Muscle layer of duodenum (tissue), 2 donors: Measurements from ENCODE around the gene P2RY12.
A peak's percentile ranks its signal among the peaks of the same experiment; 100 is the strongest.
"Not testable (repeated sequence)": the region's sequence is repeated elsewhere in the genome, so short reads cannot be mapped to it uniquely, and the experiment has no call there.

Source experiments
- H3K27ac ChIP-seq: one replicate; pipeline ENCODE4 v1.7.0; 2013; ENCODE audit warnings: mild to moderate bottlenecking, low read length
- H3K27me3 ChIP-seq: one replicate; pipeline ENCODE4 v1.7.0; 2013; ENCODE audit warnings: low read depth, mild to moderate bottlenecking, control low read depth, low read length
- H3K36me3 ChIP-seq, 2 donors: one replicate each; pipeline ENCODE4 v1.7.0; 2013; ENCODE audit warnings: low read length in 2 of 2, control low read depth in 1 of 2, mild to moderate bottlenecking in 1 of 2; ENCODE audit not compliant: insufficient read depth in 2 of 2, control insufficient read depth in 1 of 2
- H3K4me1 ChIP-seq, 2 donors: one replicate each; pipeline ENCODE4 v1.7.0; 2013; ENCODE audit warnings: low read length in 2 of 2, mild to moderate bottlenecking in 2 of 2, control low read depth in 1 of 2, moderate library complexity in 1 of 2; ENCODE audit not compliant: insufficient read depth in 2 of 2, control insufficient read depth in 1 of 2
- H3K4me3 ChIP-seq, 2 donors: one replicate each; pipeline ENCODE4 v1.7.0; 2013; ENCODE audit warnings: low read length in 2 of 2, low read depth in 1 of 2, mild to moderate bottlenecking in 1 of 2
- H3K9me3 ChIP-seq, 2 donors: one replicate each; pipeline ENCODE4 v1.7.0; 2013; ENCODE audit warnings: low read length in 2 of 2, control low read depth in 1 of 2, mild to moderate bottlenecking in 1 of 2; ENCODE audit not compliant: control insufficient read depth in 1 of 2
- donor health status: healthy.

Gene P2RY12

DNA sequence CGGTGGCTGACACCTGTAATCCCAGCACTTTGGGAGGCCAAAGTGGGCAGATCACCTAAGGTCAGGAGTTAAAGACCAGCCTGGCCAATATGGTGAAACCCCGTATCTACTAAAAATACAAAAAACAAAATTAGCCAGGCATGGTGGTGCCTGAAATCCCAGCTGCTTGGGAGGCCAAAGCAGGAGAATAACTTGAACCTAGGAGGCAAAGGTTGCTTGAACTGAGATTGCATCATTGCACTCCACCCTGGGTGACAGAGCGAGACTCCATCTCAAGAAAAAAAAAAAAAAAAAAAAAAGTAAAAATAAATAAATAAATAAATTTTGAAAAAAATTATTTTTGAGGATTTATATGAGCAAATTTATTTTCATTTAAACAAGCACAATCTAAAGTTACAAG, 7.6 kb upstream of the P2RY12 start:
- H3K27me3 ChIP-seq, H3K4me1 ChIP-seq, H3K27ac ChIP-seq, H3K4me3 ChIP-seq, H3K36me3 ChIP-seq, H3K9me3 ChIP-seq: not testable (repeated sequence)

DNA sequence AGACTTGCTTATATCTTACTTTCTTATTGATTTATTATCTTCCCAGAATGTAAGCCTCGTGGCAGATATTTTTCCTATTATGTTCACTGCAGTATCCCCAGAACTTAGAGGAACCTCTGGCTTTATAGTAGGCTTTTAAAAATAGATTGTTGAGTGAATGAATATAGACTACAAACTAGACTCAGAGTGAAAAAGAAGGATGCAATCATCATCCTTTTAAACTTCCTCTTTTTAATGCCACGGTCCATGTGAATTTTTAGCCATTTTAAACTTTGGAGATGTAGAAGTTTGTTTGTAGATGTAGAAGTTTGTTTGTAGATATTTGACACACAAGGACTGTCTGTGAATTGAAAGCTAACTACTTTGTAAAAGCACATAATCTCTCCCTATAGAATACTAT, 7.2 kb upstream of the P2RY12 start:
- no peaks in the 10 kb centered on the region for H3K9me3 ChIP-seq
- no peak overlapping the region for H3K4me3 ChIP-seq
- peaks cover 0 to 5% of the 10 kb centered on the region in 2 donors for H3K36me3 ChIP-seq
- no peak overlapping the region for H3K27ac ChIP-seq
- H3K27me3 ChIP-seq = no peaks in the 10 kb centered on the region
- H3K4me1 ChIP-seq = no peaks in the 10 kb centered on the region

GRCh38 chr3:151387842-151388241, 3.3 kb upstream of the P2RY12 start:
- Histone ChIP-seq H3K27ac (no peak overlapping the region), H3K4me1 (peaks cover 4 to 6% of the 10 kb centered on the region in 2 donors), H3K36me3 (peaks cover 0 to 5% of the 10 kb centered on the region in 2 donors)

GRCh38 chr3:151387432-151387831, 2.9 kb upstream of the P2RY12 start:
- H3K4me1 ChIP-seq = peaks cover 6 to 8% of the 10 kb centered on the region in 2 donors
- no peak overlapping the region for H3K4me3 ChIP-seq
- peaks cover 0 to 5% of the 10 kb centered on the region in 2 donors for H3K36me3 ChIP-seq
- no peak overlapping the region for H3K27ac ChIP-seq
- no peaks in the 10 kb centered on the region for H3K27me3 ChIP-seq
- H3K9me3 ChIP-seq = no peaks in the 10 kb centered on the region

More at GRCh38 chr3:151387842-151388241, 3.3 kb upstream of the P2RY12 start:
- H3K9me3 ChIP-seq = no peaks in the 10 kb centered on the region
- H3K4me3 ChIP-seq = no peak overlapping the region
- H3K27me3 ChIP-seq = no peaks in the 10 kb centered on the region

GRCh38 chr3:151386056-151386455, 1.5 kb upstream of the P2RY12 start:
- H3K9me3 ChIP-seq = no peaks in the 10 kb centered on the region
- no peak overlapping the region for H3K4me3 ChIP-seq
- peaks cover 6 to 8% of the 10 kb centered on the region in 2 donors for H3K4me1 ChIP-seq
- H3K27ac ChIP-seq = no peak overlapping the region
- H3K27me3 ChIP-seq = no peaks in the 10 kb centered on the region
- H3K36me3 ChIP-seq = peaks cover 0 to 5% of the 10 kb centered on the region in 2 donors

DNA sequence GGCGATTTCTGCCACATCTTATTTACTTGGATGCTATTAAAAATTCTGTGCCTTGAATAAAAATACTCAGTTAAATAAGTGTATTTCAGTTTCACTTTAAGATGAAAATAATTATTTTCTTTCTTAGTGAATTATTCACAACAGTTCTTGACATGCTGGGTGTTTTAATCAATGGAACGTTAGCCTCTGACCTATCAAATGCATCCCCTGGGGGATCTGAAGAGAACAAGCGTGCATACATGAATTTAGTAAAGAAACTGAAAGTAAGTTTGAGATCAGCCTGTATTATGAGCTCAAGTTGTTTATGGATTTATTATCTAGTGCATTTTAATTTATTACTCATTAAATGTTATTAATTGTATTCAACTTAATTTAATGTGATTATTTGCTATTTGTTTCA, 597 bp downstream of the P2RY12 start:
- no peak overlapping the region for H3K27ac ChIP-seq
- H3K27me3 ChIP-seq = no peaks in the 10 kb centered on the region
- H3K36me3 ChIP-seq = peaks cover 0 to 5% of the 10 kb centered on the region in 2 donors
- no peaks in the 10 kb centered on the region for H3K9me3 ChIP-seq
- peaks cover 6 to 8% of the 10 kb centered on the region in 2 donors for H3K4me1 ChIP-seq
- H3K4me3 ChIP-seq = peak overlapping the region; percentile 33 to 47

- H3K4me3 ChIP-seq = no peak overlapping the region
- H3K4me1 ChIP-seq = peaks cover 6 to 8% of the 10 kb centered on the region in 2 donors
- peaks cover 0 to 5% of the 10 kb centered on the region in 2 donors for H3K36me3 ChIP-seq
- H3K27ac ChIP-seq = peak overlapping the region; percentile 27
- no peaks in the 10 kb centered on the region for H3K9me3 ChIP-seq
- H3K27me3 ChIP-seq = no peaks in the 10 kb centered on the region
These were observed 1.4 kb downstream of the P2RY12 start for GRCh38 chr3:151383111-151383510.

DNA sequence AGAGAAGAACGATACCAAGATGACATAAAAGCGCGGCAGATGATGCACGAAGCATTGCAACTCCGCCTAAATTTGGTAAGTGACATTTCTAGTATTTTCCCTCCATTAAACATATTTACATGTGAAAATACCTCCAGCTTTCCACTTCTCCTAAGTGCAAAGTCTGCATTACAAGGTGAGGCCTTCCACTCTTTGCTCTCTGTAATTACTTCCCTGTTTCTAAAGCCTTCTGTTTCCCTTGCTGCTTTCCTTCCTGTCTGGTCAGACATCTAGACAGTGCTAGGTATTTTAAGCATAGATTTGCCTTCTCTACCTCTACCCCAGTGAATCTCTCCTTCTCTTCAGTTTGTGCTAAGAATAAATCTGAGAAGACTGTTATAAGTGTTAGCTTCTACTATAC, 1.9 kb downstream of the P2RY12 start:
- Histone ChIP-seq H3K9me3 (no peaks in the 10 kb centered on the region), H3K36me3 (peaks cover 0 to under 1% of the 10 kb centered on the region in 2 donors), H3K27me3 (no peaks in the 10 kb centered on the region), H3K4me1 (peaks cover 6 to 8% of the 10 kb centered on the region in 2 donors), H3K4me3 (no peak overlapping the region), H3K27ac (peak overlapping the region; percentile 27)

DNA sequence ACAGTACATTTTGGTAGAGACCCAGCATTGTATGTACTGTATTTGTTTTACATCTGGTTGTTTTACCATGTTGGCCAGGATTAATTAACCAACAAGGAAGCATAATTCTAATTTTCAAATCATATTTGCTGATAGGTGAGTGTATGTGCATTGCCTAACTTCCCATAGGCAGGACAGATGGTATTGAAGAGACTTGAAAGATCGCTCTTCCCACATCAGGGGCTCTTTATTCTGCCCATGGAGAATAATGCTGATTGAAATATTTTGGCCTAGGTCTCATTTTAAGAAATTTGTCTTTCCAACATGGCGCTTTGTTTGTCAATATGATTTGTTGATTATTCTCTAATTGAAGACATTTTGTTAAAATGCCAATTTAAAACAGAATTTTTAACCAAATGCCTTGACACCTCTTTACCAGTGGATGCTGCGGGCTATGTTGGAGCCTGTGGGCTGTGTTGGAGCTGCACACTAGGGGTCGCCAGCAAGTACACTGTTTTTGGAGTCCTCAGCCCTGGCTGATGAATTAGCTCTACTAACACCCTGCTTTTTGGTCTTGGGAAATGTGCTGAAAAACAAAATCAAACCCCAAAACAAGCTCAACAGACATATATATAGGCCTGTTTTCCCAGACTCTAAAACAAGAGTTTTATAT, 5.3 kb downstream of the P2RY12 start:
- H3K27me3 ChIP-seq = no peaks in the 10 kb centered on the region
- H3K4me1 ChIP-seq = peaks cover 0 to 8% of the 10 kb centered on the region in 2 donors
- H3K36me3 ChIP-seq = no peaks in the 10 kb centered on the region
- H3K4me3 ChIP-seq = no peak overlapping the region
- H3K27ac ChIP-seq = no peak overlapping the region
- no peaks in the 10 kb centered on the region for H3K9me3 ChIP-seq

DNA sequence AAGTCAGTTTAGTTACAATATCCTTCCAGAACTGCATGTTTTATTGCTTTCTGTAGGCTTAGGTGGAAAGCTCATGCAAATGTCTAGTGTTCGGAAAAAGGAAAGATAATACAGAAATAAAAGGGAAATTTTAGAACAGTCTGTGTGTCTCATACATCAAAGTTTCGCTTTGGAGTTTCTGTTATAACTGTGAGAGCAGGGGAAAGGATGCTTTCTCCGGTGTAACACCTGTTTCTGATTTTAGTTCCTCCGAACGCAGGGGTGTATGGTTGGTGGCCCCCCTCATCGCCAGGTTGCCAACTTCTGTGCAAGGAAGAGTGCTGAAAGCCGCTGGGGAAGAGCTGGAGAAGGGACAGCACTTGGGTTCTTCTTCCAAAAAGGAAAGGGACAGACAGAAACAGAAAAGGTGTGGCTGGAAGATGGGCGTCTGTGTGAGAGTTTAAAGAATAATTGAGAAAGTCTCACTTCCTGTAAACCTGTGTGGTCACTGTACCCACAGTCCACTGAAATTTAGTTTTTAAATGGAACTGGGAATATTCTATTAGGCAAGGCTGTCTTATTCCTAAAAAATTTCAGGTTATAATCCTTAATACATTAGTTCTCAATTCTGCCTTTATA, 6.7 kb downstream of the P2RY12 start:
- Histone ChIP-seq H3K27me3 (no peaks in the 10 kb centered on the region), H3K4me1 (peaks cover 0 to 5% of the 10 kb centered on the region in 2 donors), H3K36me3 (no peaks in the 10 kb centered on the region), H3K4me3 (no peak overlapping the region), H3K27ac (no peak overlapping the region), H3K9me3 (no peaks in the 10 kb centered on the region)

GRCh38 chr3:151372063-151372820, 12.3 kb downstream of the P2RY12 start:
- H3K4me1 ChIP-seq = no peaks in the 10 kb centered on the region
- no peak overlapping the region for H3K4me3 ChIP-seq
- peaks cover 0 to 5% of the 10 kb centered on the region in 2 donors for H3K36me3 ChIP-seq
- no peaks in the 10 kb centered on the region for H3K27me3 ChIP-seq
- H3K9me3 ChIP-seq = no peaks in the 10 kb centered on the region
- H3K27ac ChIP-seq = no peak overlapping the region
